Superior temporal gyrus (tissue), 1 donor: Measurements from ENCODE around the gene TCEAL3.
A peak's percentile ranks its signal among the peaks of the same experiment; 100 is the strongest.
"Not testable (repeated sequence)": the region's sequence is repeated elsewhere in the genome, so short reads cannot be mapped to it uniquely, and the experiment has no call there.

Experiments used
- DNase-seq: peaks from one replicate; pipeline ENCODE4 v3.0.0-alpha.2; 2016; ENCODE audit errors: extremely low spot score

Gene TCEAL3

GRCh38 chrX:103607364-103608305 lies at the start of gene TCEAL3:
Gene TCEAL3 (plus strand): TSS chrX:103607963. CDS start chrX:103609065, 1,102 bp downstream.
- no peak for DNase-seq

- DNase-seq: no peak
These were observed 47.5 kb upstream of the TCEAL3 start for GRCh38 chrX:103560256-103560655.

- DNase-seq: no peak
These were observed 45.0 kb upstream of the TCEAL3 start for GRCh38 chrX:103562801-103563200.

GRCh38 chrX:103565197-103565596 lies 42.6 kb upstream of the TCEAL3 start:
- no peak for DNase-seq

GRCh38 chrX:103565752-103566151 lies 42.0 kb upstream of the TCEAL3 start:
- DNase-seq: no peak

- DNase-seq: no peak
These were observed 36.6 kb upstream of the TCEAL3 start for GRCh38 chrX:103571121-103571520.

- DNase-seq: no peak
These were observed 36.0 kb upstream of the TCEAL3 start for GRCh38 chrX:103571726-103572125.

GRCh38 chrX:103573202-103573601 lies 34.6 kb upstream of the TCEAL3 start:
- DNase-seq: no peak

- peak; percentile 59 for DNase-seq
These were observed 23.2 kb upstream of the TCEAL3 start for GRCh38 chrX:103584596-103584995.

GRCh38 chrX:103585411-103586313 lies 22.1 kb upstream of the TCEAL3 start, which contains the start of gene TCEAL4:
Gene TCEAL4 (plus strand): TSS chrX:103585515. CDS start chrX:103586676, 1,161 bp downstream.
- DNase-seq: peak; percentile 60

GRCh38 chrX:103586314-103586646 lies 21.5 kb upstream of the TCEAL3 start:
- DNase-seq: no peak

GRCh38 chrX:103586659-103587058 lies 21.1 kb upstream of the TCEAL3 start:
- DNase-seq: no peak

- not testable (repeated sequence) for DNase-seq
These were observed 15.5 kb upstream of the TCEAL3 start for GRCh38 chrX:103592295-103592694.

- DNase-seq: not testable (repeated sequence)
These were observed 12.6 kb upstream of the TCEAL3 start for GRCh38 chrX:103595202-103595601.

GRCh38 chrX:103608306-103608963 lies 672 bp downstream of the TCEAL3 start:
- no peak for DNase-seq

GRCh38 chrX:103610282-103610681 lies 2.5 kb downstream of the TCEAL3 start:
- DNase-seq: no peak

- DNase-seq: no peak
These were observed 5.7 kb downstream of the TCEAL3 start for GRCh38 chrX:103613362-103613890.

GRCh38 chrX:103614999-103615398 lies 7.2 kb downstream of the TCEAL3 start:
- DNase-seq: no peak

- no peak for DNase-seq
These were observed 8.1 kb downstream of the TCEAL3 start for GRCh38 chrX:103615781-103616371.

GRCh38 chrX:103616676-103617186 lies 9.0 kb downstream of the TCEAL3 start:
- no peak for DNase-seq

- no peak for DNase-seq
These were observed 16.3 kb downstream of the TCEAL3 start for GRCh38 chrX:103624111-103624510.
